ENCODE measurements around the gene AUH. TPM values are rescaled to one million over a fixed set of nuclear protein-coding genes. Genes with fewer than 3 reads are reported as not detected.

Gene AUH, protein sequence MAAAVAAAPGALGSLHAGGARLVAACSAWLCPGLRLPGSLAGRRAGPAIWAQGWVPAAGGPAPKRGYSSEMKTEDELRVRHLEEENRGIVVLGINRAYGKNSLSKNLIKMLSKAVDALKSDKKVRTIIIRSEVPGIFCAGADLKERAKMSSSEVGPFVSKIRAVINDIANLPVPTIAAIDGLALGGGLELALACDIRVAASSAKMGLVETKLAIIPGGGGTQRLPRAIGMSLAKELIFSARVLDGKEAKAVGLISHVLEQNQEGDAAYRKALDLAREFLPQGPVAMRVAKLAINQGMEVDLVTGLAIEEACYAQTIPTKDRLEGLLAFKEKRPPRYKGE
- 7.7 to 10.4 TPM (median 9.0 TPM) in 5 replicates for total RNA-seq (2022; extraction: Qiagen RNA extraction)

GRCh38 chr9:91361291-91362050 is at the start of gene AUH:
Gene AUH (minus strand): TSS chr9:91361918. CDS start chr9:91361889, 29 bp downstream.

Other genes starting within 250 kb of the AUH start
- gene NFIL3, start 61.9 kb upstream of the AUH start, total RNA-seq (2022; extraction: Qiagen RNA extraction), result 8.7 to 10.0 TPM (median 9.2 TPM) in 5 replicates